PC-3 (cell line): ENCODE data around the gene FXYD1.

Source experiments
- EZH2 ChIP-seq: fragments of 300-600 bp; sonication (generic); IDR thresholded peaks from one replicate; pipeline ENCODE4 v1.6.1; 2017; ENCODE audit warnings: antibody characterized with exemption, mild to moderate bottlenecking, low read length; ENCODE audit not compliant: unreplicated experiment
- TF ChIP-seq, protein P1 (sequence below): fragments of 300-600 bp; sonication (generic); conservative IDR thresholded peaks from 2 replicates; pipeline ENCODE4 v1.5.1; 2017; ENCODE audit warnings: antibody characterized with exemption, low read depth, mild to moderate bottlenecking, low read length

DNA sequence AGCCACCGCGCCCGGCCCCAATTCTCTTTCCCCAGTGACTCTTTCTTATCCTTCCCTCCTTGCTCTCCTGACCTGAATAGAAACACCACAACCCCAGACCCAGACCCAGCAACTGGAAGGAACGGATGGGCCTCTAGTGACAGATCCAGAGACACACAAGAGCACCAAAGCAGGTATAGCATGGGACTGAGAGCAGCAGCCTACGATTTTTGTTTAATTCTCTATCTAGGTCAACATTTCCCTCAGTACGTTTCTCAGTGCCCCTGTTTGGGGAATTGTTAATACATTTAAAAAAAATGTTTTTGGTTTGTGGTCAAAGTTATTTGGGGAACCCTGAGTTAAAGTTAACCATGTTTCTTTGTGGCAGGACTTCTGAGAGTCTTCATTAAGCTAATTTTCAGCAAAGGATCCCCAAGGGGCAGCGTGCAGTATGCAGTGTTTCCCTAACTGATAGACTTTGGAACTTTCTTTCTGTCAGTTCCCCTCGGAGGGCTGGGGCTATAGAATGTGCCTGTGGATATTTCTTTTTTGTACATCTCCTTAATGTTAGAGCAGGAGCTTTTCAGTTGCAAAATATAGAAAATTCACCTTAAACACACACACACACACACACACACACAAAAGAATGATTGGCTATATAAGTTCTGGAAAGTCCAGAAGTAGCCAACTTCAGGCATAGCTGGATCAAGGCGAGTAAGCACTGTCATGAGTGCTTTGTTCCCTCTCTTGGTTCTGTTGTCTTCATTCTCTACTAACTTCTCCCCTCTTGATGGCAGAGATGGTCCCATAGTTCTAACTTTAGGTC is 22.2 kb downstream of the FXYD1 start:
- TF ChIP-seq, protein P1, sequence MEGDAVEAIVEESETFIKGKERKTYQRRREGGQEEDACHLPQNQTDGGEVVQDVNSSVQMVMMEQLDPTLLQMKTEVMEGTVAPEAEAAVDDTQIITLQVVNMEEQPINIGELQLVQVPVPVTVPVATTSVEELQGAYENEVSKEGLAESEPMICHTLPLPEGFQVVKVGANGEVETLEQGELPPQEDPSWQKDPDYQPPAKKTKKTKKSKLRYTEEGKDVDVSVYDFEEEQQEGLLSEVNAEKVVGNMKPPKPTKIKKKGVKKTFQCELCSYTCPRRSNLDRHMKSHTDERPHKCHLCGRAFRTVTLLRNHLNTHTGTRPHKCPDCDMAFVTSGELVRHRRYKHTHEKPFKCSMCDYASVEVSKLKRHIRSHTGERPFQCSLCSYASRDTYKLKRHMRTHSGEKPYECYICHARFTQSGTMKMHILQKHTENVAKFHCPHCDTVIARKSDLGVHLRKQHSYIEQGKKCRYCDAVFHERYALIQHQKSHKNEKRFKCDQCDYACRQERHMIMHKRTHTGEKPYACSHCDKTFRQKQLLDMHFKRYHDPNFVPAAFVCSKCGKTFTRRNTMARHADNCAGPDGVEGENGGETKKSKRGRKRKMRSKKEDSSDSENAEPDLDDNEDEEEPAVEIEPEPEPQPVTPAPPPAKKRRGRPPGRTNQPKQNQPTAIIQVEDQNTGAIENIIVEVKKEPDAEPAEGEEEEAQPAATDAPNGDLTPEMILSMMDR, result no peak
- TF ChIP-seq EZH2, result no peak
